ENCODE data around the gene SMARCD3. TPM values are rescaled to one million over a fixed set of nuclear protein-coding genes. Genes with fewer than 3 reads are reported as not detected.

SMARCD3 gene
- total and polyA plus RNA-seq, 2 donors (not counting 1 experiment from before 2014, with no cell fraction given), result 23.8 to 30.7 TPM

DNA sequence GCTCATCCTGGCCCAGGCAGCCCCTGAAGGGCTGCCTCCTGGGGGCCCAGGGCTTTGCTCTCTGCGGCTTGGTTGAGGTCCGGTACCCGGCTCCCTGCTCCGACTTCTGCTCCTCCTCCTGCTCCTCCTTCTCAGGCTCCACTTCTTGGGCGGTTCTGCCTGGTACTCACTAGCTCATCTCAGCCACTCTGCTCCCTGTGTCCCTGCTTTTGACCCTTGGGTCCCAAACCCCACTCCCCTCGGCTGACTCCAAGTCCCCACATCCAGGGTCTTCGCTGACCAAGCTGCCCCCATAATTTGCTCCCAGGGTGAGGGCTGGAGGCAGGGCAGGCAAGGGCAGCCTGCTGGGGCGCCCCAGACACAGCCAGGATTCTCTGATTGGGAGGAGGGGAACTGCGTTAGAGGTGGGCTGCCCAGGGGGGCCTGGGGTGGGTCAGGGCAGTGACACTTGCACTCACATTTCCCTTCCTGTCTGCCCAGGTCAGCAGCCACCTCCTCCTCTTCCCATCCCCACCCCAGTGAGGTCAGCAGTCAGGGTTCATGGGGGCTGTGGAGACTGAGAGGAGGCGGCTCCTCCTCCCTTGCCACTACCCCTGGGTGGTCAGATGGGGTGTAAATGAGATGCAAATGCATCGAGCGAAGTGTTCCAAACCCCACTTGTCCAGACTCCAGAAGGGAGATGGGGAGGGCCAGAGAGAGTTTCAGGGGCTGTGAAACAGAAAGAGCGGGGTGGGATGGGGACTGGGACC lies 2.2 kb downstream of the SMARCD3 start:
- no peak overlapping the region for H3K9ac ChIP-seq (ENCODE audit: insufficient read depth, low read length)
- H3K79me2 ChIP-seq (ENCODE audit: control insufficient read depth, insufficient read depth, low read length), result peaks cover 5% of the 10 kb centered on the region
- peak overlapping the region; percentile 9 to 45 (median 20) for H3K4me3 ChIP-seq (replicated peaks in 1 of 4; ENCODE audit: control extremely low read depth in 1 of 4, insufficient read depth in 1 of 4, low read depth in 3 of 4, low read length in 4 of 4)
- H3K4me1 ChIP-seq (ENCODE audit: control insufficient read depth, extremely low read depth, insufficient read depth, low read length), result peaks cover 34% of the 10 kb centered on the region
- H2AFZ ChIP-seq (ENCODE audit: low read length), result no peak overlapping the region
- no peak for DNase-seq (ENCODE audit: low read depth in 2 of 2)
- no peaks in the 10 kb centered on the region for H4K20me1 ChIP-seq (ENCODE audit: control insufficient read depth, extremely low read depth, insufficient read depth, low read length)
- no peaks in the 10 kb centered on the region for H3K27me3 ChIP-seq (ENCODE audit: control insufficient read depth, insufficient read depth, low read length)
- H3K27ac ChIP-seq (ENCODE audit: insufficient read depth, low read length), result no peak overlapping the region
- peak overlapping the region; percentile 75 for H3K4me2 ChIP-seq (ENCODE audit: extremely low read depth, insufficient read depth, low read length)
- TF ChIP-seq, protein P1, sequence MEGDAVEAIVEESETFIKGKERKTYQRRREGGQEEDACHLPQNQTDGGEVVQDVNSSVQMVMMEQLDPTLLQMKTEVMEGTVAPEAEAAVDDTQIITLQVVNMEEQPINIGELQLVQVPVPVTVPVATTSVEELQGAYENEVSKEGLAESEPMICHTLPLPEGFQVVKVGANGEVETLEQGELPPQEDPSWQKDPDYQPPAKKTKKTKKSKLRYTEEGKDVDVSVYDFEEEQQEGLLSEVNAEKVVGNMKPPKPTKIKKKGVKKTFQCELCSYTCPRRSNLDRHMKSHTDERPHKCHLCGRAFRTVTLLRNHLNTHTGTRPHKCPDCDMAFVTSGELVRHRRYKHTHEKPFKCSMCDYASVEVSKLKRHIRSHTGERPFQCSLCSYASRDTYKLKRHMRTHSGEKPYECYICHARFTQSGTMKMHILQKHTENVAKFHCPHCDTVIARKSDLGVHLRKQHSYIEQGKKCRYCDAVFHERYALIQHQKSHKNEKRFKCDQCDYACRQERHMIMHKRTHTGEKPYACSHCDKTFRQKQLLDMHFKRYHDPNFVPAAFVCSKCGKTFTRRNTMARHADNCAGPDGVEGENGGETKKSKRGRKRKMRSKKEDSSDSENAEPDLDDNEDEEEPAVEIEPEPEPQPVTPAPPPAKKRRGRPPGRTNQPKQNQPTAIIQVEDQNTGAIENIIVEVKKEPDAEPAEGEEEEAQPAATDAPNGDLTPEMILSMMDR (conservative IDR thresholded peaks at IDR 0.05 in 1 of 2, IDR thresholded peaks at IDR 0.05 in 1 of 2; ENCODE audit: low read depth in 1 of 2, low read length in 2 of 2), result no peak
- TF ChIP-seq EZH2 (IDR thresholded peaks at IDR 0.05; ENCODE audit: low read length, missing control alignments), result no peak
- H3K36me3 ChIP-seq (ENCODE audit: control insufficient read depth, insufficient read depth, low read length), result peaks cover 6% of the 10 kb centered on the region
- no peaks in the 10 kb centered on the region for H3K9me3 ChIP-seq (ENCODE audit: control insufficient read depth, insufficient read depth, low read depth, low read length)

GRCh38 chr7:151245360-151246101 lies 3.0 kb downstream of the SMARCD3 start:
- Histone ChIP-seq H3K27ac (ENCODE audit: insufficient read depth, low read length) (no peak overlapping the region), H3K9ac (ENCODE audit: insufficient read depth, low read length) (no peak overlapping the region), H3K9me3 (ENCODE audit: control insufficient read depth, insufficient read depth, low read depth, low read length) (no peaks in the 10 kb centered on the region), H3K4me2 (ENCODE audit: extremely low read depth, insufficient read depth, low read length) (peak overlapping the region; percentile 75), H2AFZ (ENCODE audit: low read length) (no peak overlapping the region), H3K79me2 (ENCODE audit: control insufficient read depth, insufficient read depth, low read length) (peaks cover 5% of the 10 kb centered on the region), H3K36me3 (ENCODE audit: control insufficient read depth, insufficient read depth, low read length) (peaks cover 9% of the 10 kb centered on the region), H3K27me3 (ENCODE audit: control insufficient read depth, insufficient read depth, low read length) (no peaks in the 10 kb centered on the region), H3K4me1 (ENCODE audit: control insufficient read depth, extremely low read depth, insufficient read depth, low read length) (peaks cover 33% of the 10 kb centered on the region), H3K4me3 (replicated peaks in 1 of 4; ENCODE audit: control extremely low read depth in 1 of 4, insufficient read depth in 1 of 4, low read depth in 3 of 4, low read length in 4 of 4) (peak overlapping the region; percentile 16 to 45 (median 20)), H4K20me1 (ENCODE audit: control insufficient read depth, extremely low read depth, insufficient read depth, low read length) (no peaks in the 10 kb centered on the region)
- TF ChIP-seq EZH2 (IDR thresholded peaks at IDR 0.05; ENCODE audit: low read length, missing control alignments), result no peak
- TF ChIP-seq, protein P1 (conservative IDR thresholded peaks at IDR 0.05 in 1 of 2, IDR thresholded peaks at IDR 0.05 in 1 of 2; ENCODE audit: low read depth in 1 of 2, low read length in 2 of 2), result peak; percentile 11 to 18
- DNase-seq (ENCODE audit: low read depth in 2 of 2), result no peak

- no peaks in the 10 kb centered on the region for H4K20me1 ChIP-seq (ENCODE audit: control insufficient read depth, extremely low read depth, insufficient read depth, low read length)
- no peaks in the 10 kb centered on the region for H3K27me3 ChIP-seq (ENCODE audit: control insufficient read depth, insufficient read depth, low read length)
- no peak for TF ChIP-seq EZH2 (IDR thresholded peaks at IDR 0.05; ENCODE audit: low read length, missing control alignments)
- TF ChIP-seq, protein P1 (conservative IDR thresholded peaks at IDR 0.05 in 1 of 2, IDR thresholded peaks at IDR 0.05 in 1 of 2; ENCODE audit: low read depth in 1 of 2, low read length in 2 of 2), result no peak
- H3K27ac ChIP-seq (ENCODE audit: insufficient read depth, low read length), result no peak overlapping the region
- DNase-seq (ENCODE audit: low read depth in 2 of 2), result no peak
- H3K4me1 ChIP-seq (ENCODE audit: control insufficient read depth, extremely low read depth, insufficient read depth, low read length), result peaks cover 33% of the 10 kb centered on the region
- H2AFZ ChIP-seq (ENCODE audit: low read length), result no peak overlapping the region
- peak overlapping the region; percentile 68 for H3K4me2 ChIP-seq (ENCODE audit: extremely low read depth, insufficient read depth, low read length)
- H3K36me3 ChIP-seq (ENCODE audit: control insufficient read depth, insufficient read depth, low read length), result peaks cover 11% of the 10 kb centered on the region
- no peaks in the 10 kb centered on the region for H3K9me3 ChIP-seq (ENCODE audit: control insufficient read depth, insufficient read depth, low read depth, low read length)
- peak overlapping the region; percentile 11 to 41 (median 18) for H3K4me3 ChIP-seq (replicated peaks in 1 of 4; ENCODE audit: control extremely low read depth in 1 of 4, insufficient read depth in 1 of 4, low read depth in 3 of 4, low read length in 4 of 4)
- H3K79me2 ChIP-seq (ENCODE audit: control insufficient read depth, insufficient read depth, low read length), result peaks cover 5% of the 10 kb centered on the region
- no peak overlapping the region for H3K9ac ChIP-seq (ENCODE audit: insufficient read depth, low read length)
Measured at GRCh38 chr7:151244841-151245346, 3.6 kb downstream of the SMARCD3 start.
